Mesodermal cell (in vitro differentiated cells): ENCODE data around the gene DBP.

Experiments used
- H3K27ac ChIP-seq: 2 replicates; pipeline ENCODE4 v1.7.0; 2013; ENCODE audit warnings: mild to moderate bottlenecking, low read depth, low read length, moderate library complexity; ENCODE audit not compliant: severe bottlenecking
- H3K36me3 ChIP-seq: 2 replicates; pipeline ENCODE4 v1.7.1; 2013; ENCODE audit warnings: mild to moderate bottlenecking, low read length, moderate library complexity; ENCODE audit not compliant: control insufficient read depth, insufficient read depth
- H3K4me1 ChIP-seq: one replicate; pipeline ENCODE4 v1.7.1; 2013; ENCODE audit warnings: mild to moderate bottlenecking, low read length; ENCODE audit not compliant: insufficient read depth, control insufficient read depth, poor library complexity, severe bottlenecking
- H3K4me3 ChIP-seq: 2 replicates; pipeline ENCODE4 v1.7.0; 2013; ENCODE audit warnings: low read length, control low read depth, mild to moderate bottlenecking; ENCODE audit not compliant: insufficient read depth, poor library complexity, severe bottlenecking; ENCODE audit errors: extremely low read depth
- H3K9me3 ChIP-seq: 2 replicates; pipeline ENCODE4 v1.7.1; 2013; ENCODE audit warnings: mild to moderate bottlenecking, low read length, moderate library complexity; ENCODE audit not compliant: control insufficient read depth
- WGBS, 2 experiments: methylation state at CpG; one replicate each; pipeline ENCODE4 v1.1.5; 2013; ENCODE audit warnings: missing lambda C conversion rate in 2 of 2; ENCODE audit not compliant: insufficient coverage in 2 of 2; 5-methylcytosine and 5-hydroxymethylcytosine counted together

The DBP gene

DNA sequence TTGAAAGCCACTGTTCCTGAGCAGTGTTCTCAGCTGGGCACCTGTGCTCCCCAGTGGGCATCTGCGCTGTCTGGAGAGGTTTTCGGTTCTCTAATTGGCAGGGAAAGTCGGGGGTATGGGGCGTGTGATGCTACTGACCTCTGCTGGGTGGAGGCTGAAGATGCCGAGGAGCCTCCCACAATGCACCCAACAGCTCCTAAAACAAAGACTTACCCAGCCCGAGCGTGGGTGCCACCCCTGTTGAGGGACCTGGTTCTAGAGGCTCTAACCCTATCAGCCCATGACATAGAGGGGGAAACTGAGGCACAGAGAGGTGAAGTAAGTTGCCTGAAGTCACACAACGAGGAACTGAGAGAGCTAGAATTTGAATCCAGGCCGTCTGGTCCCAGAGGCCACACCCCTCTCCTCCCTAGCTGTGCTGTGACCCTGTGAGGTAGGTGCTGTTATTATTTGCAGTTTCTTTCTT is 28.3 kb downstream of the DBP start:
- no peaks in the 10 kb centered on the region for H3K36me3 ChIP-seq
- WGBS, 2 experiments: 43 to 67% methylated on average over 1 to 7 of the region's 9 CpGs
- no peaks in the 10 kb centered on the region for H3K4me1 ChIP-seq
- H3K9me3 ChIP-seq: no peaks in the 10 kb centered on the region
- H3K27ac ChIP-seq: no peak overlapping the region
- H3K4me3 ChIP-seq: no peak overlapping the region

DNA sequence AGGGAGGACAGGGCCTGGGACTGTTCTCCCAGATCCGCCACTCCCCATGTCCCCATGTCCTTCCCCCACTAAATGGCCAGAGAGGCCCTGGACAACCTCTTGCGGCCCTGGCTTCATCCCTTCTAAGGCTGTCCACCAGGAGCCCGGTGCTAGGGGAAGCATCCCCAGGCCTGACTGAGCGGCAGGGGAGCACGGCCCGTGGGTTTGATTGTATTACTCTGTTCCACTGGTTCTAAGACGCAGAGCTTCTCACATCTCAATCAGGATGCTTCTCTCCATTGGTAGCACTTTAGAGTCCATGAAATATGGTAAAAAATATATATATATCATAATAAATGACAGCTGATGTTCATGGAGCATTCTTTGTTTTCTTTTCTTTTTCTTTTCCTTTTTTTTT is 29.8 kb downstream of the DBP start:
- Histone ChIP-seq H3K4me3 (no peak overlapping the region), H3K4me1 (no peaks in the 10 kb centered on the region), H3K36me3 (no peaks in the 10 kb centered on the region), H3K9me3 (no peaks in the 10 kb centered on the region), H3K27ac (no peak overlapping the region)
- 90 to 91% methylated on average over 3 to 6 of the region's 7 CpGs for WGBS, 2 experiments

DNA sequence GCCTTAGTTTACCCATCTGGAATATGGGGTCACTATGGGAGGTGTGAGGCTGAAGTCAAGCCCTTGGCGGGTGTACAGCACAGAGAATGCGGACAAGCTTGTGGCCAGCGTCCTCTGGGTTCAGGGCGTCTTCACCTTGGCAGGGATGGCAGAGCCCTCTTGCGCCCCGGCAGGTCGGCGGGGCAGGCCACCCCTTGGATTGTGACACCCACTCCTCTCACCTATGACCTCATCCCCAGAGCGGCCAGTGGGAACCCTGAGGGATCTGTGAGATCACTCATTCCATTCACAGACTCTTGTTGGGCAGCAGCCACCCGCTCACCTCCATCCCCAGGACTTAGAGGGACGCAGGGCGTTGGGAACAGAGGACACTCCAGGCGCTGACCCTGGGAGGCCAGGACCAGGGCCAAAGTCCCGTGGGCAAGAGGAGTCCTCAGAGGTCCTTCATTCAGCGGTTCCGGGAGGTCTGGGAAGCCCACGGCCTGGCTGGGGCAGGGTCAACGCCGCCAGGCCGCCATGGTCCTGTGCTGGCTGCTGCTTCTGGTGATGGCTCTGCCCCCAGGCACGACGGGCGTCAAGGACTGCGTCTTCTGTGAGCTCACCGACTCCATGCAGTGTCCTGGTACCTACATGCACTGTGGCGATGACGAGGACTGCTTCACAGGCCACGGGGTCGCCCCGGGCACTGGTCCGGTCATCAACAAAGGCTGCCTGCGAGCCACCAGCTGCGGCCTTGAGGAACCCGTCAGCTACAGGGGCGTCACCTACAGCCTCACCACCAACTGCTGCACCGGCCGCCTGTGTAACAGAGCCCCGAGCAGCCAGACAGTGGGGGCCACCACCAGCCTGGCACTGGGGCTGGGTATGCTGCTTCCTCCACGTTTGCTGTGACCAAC is 30.5 kb downstream of the DBP start, which contains the start of gene SPACA4:
TSS of gene SPACA4 (plus strand) at position 280 of the 896 bp plus-strand sequence. CDS start at position 517, 237 bp downstream.
- H3K9me3 ChIP-seq: no peaks in the 10 kb centered on the region
- H3K4me3 ChIP-seq: no peak within 1 kb of the TSS
- no peaks in the 10 kb centered on the region for H3K4me1 ChIP-seq
- 93 to 96% methylated on average over 35 to 38 of the region's 39 CpGs for WGBS, 2 experiments
- no peak within 1 kb of the TSS for H3K27ac ChIP-seq
- no peaks in the 10 kb centered on the region for H3K36me3 ChIP-seq

DNA sequence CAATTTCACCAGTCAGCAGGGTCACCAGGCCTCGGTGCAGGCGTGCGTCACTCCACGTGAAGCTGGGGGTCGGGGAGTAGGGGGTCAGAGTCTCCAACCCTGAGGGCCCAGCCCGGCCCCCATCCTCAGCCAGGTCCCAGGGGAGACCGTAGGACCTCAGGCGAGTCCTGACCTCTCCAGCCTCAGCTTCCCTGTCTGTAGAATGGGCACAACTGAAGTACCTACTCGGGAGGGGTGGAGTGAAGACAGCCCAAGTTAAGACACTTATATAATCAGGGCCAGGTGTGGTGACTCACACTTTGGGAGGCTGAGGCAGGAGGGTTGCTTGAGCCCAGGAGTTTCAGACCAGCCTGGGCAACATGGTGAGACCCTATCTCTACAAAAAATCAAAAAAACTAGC is 33.3 kb downstream of the DBP start:
- no peaks in the 10 kb centered on the region for H3K4me1 ChIP-seq
- 89 to 94% methylated on average over 7 of the region's 9 CpGs for whole genome bisulfite sequencing, 2 experiments
- H3K27ac ChIP-seq: no peak overlapping the region
- H3K36me3 ChIP-seq: no peaks in the 10 kb centered on the region
- no peaks in the 10 kb centered on the region for H3K9me3 ChIP-seq
- no peak overlapping the region for H3K4me3 ChIP-seq

DNA sequence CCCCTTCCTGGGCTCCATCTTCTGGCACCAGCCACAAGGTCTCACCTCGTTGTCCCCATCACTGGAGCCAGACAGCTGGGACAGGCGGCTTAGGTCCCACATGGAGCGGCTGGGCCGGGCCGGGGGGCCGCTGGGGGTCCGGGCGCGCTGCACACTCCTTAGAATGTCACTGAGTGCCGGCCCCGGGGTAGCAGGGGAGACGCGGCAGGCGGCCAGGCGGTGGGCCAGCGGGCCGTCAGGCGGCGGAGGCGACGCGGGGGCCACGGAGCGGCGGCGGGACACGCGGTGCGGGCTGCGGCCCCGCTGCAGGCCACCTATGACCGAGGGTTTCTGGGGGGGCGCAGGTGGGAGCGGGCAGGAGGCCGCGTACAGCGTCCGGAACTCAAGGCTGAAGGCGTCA is 33.7 kb downstream of the DBP start:
- H3K9me3 ChIP-seq: no peaks in the 10 kb centered on the region
- no peaks in the 10 kb centered on the region for H3K4me1 ChIP-seq
- WGBS, 2 experiments: 96% methylated on average over 26 to 39 of the region's 39 CpGs

DNA sequence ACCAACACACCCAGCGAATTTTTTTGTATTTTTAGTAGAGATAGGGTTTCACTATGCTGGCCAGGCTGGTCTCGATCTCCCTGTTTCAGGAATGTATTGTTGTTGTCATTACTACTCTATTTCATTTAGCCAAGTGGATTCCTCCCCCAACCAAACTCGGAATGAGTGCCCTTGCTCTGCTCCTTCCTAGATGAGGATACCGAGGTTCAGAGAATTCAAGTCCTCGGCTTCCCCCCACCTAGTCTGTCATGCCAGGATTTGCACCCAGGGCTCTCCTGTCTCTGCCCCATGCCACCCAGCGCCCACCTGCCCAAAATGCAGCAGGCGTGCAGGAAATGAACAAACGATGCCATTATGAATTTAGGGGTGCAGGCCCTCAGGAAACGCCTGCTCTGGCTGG is 34.2 kb downstream of the DBP start:
- Histone ChIP-seq H3K27ac (no peak overlapping the region), H3K4me1 (no peaks in the 10 kb centered on the region), H3K9me3 (no peaks in the 10 kb centered on the region), H3K4me3 (no peak overlapping the region), H3K36me3 (no peaks in the 10 kb centered on the region)
- 90 to 92% methylated on average over 6 to 7 of the region's 9 CpGs for WGBS, 2 experiments

More for the DNA sequence above, 33.7 kb downstream of the DBP start:
- Histone ChIP-seq H3K4me3 (no peak overlapping the region), H3K27ac (no peak overlapping the region), H3K36me3 (no peaks in the 10 kb centered on the region)

DNA sequence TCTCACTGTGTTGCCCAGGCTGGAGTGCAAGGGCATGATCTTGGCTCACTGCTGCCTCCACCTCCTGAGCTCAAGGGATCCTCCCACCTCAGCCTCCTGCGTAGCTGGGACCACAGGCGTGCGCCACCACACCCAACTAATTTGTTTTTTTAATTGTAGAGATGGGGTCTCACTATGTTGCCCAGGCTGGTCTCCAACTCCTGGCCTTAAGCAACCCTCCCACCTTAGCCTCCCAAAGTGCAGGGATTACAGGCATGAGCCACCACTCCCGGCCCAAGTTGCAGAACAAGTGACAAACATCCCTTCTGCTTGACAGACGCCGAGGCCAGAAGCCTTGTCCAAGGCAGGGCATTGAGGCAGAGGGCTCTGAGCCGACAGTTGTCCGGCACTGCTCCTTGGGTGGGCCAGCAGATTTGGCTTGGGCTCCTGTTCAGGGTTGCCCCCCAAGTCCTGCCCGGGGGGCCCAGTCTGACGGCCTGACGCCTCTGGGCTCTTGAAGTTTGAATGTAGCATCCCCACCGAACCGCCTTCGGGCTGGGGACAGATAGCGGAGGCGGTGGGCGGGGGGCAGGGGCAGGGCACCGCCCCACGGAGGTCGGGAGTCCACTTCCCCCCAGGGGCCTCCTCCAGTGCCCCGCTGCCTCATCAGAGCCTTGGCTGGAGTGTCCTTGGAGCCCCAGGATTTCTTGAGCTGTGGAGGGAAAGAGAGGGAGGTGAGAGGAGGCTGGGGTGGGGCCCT is 36.3 kb downstream of the DBP start:
- Histone ChIP-seq H3K9me3 (no peaks in the 10 kb centered on the region), H3K27ac (no peak overlapping the region), H3K4me3 (no peak overlapping the region), H3K36me3 (no peaks in the 10 kb centered on the region), H3K4me1 (no peaks in the 10 kb centered on the region)
- 86 to 87% methylated on average over 16 to 17 of the region's 21 CpGs for WGBS, 2 experiments

DNA sequence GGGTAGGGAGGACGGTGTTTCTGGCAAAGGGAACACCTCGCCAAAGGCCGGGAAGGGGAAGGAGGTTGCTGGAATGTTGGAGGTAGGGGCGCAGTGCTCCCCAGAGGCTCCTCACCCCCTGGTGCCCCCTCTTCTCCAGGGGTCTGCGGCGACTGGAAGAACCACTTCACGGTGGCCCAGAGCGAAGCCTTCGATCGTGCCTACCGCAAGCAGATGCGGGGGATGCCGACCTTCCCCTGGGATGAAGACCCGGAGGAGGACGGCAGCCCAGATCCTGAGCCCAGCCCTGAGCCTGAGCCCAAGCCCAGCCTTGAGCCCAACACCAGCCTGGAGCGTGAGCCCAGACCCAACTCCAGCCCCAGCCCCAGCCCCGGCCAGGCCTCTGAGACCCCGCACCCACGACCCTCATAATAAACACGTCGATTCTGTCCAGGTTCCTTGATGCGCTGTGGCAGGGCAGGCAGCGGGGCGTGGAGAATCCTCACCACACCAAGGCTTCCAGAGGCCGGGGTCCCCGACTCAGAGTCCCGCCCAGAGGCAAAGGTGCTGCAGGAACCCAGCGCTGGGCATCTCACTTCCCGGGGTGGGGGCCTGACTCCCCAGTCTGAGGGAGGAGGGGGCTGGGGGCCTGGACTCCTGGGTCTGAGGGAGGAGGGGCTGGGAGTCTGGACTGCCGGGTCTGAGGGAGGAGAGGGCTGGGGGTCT is 38.0 kb downstream of the DBP start:
- 87 to 90% methylated on average over 22 to 25 of the region's 30 CpGs for WGBS, 2 experiments
- Histone ChIP-seq H3K4me1 (no peaks in the 10 kb centered on the region), H3K4me3 (no peak overlapping the region), H3K9me3 (no peaks in the 10 kb centered on the region), H3K27ac (no peak overlapping the region), H3K36me3 (no peaks in the 10 kb centered on the region)

DNA sequence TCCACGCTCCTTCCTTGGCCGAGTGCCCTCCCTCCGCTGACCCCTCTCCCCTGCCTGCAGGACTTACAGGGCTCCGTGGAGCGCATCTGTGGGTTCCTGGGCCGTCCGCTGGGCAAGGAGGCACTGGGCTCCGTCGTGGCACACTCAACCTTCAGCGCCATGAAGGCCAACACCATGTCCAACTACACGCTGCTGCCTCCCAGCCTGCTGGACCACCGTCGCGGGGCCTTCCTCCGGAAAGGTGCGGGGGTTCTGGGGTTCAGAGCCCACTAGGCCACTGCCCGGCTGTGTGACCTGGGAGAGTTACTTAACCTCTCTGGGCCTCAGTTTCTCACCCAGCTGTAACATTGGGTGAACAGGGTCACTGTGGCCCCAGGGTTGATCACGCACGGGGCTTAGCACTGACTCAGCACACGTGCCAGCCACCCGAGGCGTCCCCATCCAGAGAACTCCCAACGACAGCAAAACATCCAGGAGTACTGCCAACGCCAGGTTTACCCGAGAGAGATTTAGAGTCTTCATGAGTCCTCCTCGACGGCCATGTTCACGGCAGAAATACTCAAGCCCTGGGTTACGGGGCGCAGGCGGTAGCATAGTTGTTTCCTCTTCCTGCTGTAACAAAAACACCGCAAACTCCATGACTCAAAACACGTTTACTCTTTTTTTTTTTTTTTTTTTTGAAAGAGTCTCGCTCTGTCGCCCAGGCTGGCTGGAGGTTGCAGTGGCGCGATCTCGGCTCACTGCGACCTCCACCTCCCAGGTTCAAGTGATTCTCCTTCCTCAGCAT is 40.3 kb downstream of the DBP start:
- 90 to 93% methylated on average over 28 to 38 of the region's 39 CpGs for WGBS, 2 experiments
- Histone ChIP-seq H3K36me3 (no peaks in the 10 kb centered on the region), H3K4me3 (no peak overlapping the region), H3K9me3 (no peaks in the 10 kb centered on the region), H3K27ac (no peak overlapping the region), H3K4me1 (no peaks in the 10 kb centered on the region)

DNA sequence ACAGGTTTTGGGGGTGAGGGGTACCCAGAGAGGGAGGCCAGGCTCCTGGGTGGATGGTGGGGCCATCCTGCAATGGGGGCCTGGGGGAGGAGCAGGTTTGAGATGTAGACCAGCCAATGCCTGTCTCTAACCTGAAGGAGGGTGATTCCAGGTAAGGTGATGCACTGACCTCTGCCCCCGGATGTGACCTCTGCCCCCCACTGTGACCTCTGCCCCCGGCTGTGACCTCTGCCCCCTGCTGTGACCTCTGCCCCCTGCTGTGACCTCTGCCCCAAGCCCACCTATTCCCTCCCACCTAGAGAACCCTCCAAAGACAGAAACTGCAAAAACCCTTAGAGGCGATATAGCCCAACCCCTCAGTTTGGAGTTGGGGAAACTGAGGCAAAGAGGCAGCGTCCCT is 40.9 kb downstream of the DBP start:
- Histone ChIP-seq H3K4me1 (no peaks in the 10 kb centered on the region), H3K4me3 (no peak overlapping the region), H3K36me3 (no peaks in the 10 kb centered on the region), H3K27ac (no peak overlapping the region), H3K9me3 (no peaks in the 10 kb centered on the region)
- WGBS, 2 experiments: 89 to 94% methylated on average over 2 of the region's 4 CpGs
